MM.1S (cell line): ENCODE results near the gene PCDHGA2.
"Not testable (repeated sequence)": the region's sequence is repeated elsewhere in the genome, so short reads cannot be mapped to it uniquely, and the experiment has no call there.

ENCODE experiments used
- CTCF ChIP-seq: fragments of 300-600 bp; sonication (generic); IDR thresholded peaks from 2 replicates; pipeline ENCODE4 v1.5.1; 2016; ENCODE audit warnings: antibody characterized with exemption, low read length, mixed read lengths
- EZH2 ChIP-seq: fragments of 300-600 bp; sonication (generic); optimal IDR thresholded peaks from 2 replicates; pipeline ENCODE3; 2017; ENCODE audit warnings: low read depth, mild to moderate bottlenecking, antibody characterized with exemption, low read length, mixed read lengths
- EZH2phosphoT487 ChIP-seq: fragments of 300-600 bp; sonication (generic); IDR thresholded peaks from 2 replicates; pipeline ENCODE4 v1.6.1; 2018; ENCODE audit warnings: antibody characterized with exemption, low read length

DNA sequence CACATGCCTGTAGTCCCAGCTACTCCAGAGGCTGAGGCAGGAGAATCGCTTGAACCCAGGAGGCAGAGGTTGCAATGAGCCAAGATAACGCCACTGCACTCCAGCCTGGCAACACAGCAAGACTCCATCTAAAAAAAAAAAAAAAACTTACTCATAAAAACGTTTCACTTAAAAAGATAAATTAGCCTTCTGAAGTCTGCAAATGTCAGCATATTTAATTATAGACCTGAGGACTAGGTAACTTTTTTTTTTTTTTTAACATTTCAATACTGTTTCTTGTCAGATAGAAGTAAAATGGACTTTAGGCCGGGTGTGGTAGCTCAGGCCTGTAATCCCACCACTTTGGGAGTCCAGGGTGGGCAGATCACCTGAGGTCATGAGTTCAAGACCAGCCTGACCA lies 21.6 kb upstream of the PCDHGA2 start:
- TF ChIP-seq EZH2, CTCF, EZH2phosphoT487: not testable (repeated sequence)
